Measurements from ENCODE around the gene RSPO3. TPM values are rescaled to one million over a fixed set of nuclear protein-coding genes. Genes with fewer than 3 reads are reported as not detected.

Gene RSPO3
- total and polyA plus RNA-seq, 4 donors = 1.4 to 3.5 (median 1.6) TPM

GRCh38 chr6:127080081-127080480 is 38.4 kb upstream of the RSPO3 start:
- H3K9ac ChIP-seq (ENCODE audit: low read depth in 1 of 2, low read length in 2 of 2) = no peak overlapping the region
- WGBS = 77% methylated on average over 3 of the region's 3 CpGs
- H3K9me3 ChIP-seq (ENCODE audit: control insufficient read depth in 4 of 4, low read length in 3 of 4) = no peaks in the 10 kb centered on the region
- H3K27me3 ChIP-seq (ENCODE audit: control insufficient read depth in 4 of 4, insufficient read depth in 4 of 4, low read length in 3 of 4) = peaks cover 0 to 2% (median under 1%) of the 10 kb centered on the region in 4 donors
- TF ChIP-seq, protein P1, sequence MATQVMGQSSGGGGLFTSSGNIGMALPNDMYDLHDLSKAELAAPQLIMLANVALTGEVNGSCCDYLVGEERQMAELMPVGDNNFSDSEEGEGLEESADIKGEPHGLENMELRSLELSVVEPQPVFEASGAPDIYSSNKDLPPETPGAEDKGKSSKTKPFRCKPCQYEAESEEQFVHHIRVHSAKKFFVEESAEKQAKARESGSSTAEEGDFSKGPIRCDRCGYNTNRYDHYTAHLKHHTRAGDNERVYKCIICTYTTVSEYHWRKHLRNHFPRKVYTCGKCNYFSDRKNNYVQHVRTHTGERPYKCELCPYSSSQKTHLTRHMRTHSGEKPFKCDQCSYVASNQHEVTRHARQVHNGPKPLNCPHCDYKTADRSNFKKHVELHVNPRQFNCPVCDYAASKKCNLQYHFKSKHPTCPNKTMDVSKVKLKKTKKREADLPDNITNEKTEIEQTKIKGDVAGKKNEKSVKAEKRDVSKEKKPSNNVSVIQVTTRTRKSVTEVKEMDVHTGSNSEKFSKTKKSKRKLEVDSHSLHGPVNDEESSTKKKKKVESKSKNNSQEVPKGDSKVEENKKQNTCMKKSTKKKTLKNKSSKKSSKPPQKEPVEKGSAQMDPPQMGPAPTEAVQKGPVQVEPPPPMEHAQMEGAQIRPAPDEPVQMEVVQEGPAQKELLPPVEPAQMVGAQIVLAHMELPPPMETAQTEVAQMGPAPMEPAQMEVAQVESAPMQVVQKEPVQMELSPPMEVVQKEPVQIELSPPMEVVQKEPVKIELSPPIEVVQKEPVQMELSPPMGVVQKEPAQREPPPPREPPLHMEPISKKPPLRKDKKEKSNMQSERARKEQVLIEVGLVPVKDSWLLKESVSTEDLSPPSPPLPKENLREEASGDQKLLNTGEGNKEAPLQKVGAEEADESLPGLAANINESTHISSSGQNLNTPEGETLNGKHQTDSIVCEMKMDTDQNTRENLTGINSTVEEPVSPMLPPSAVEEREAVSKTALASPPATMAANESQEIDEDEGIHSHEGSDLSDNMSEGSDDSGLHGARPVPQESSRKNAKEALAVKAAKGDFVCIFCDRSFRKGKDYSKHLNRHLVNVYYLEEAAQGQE (IDR thresholded peaks at IDR 0.05) = no peak
- no peak for TF ChIP-seq CTCF (IDR thresholded peaks at IDR 0.05; ENCODE audit: low read depth, low read length, missing input control)
- TF ChIP-seq HNF4G (IDR thresholded peaks at IDR 0.05) = no peak
- TF ChIP-seq EGR1 (IDR thresholded peaks at IDR 0.05; ENCODE audit: low read depth in 2 of 2) = no peak
- no peak for TF ChIP-seq RAD21 (IDR thresholded peaks at IDR 0.05)
- TF ChIP-seq HNF4A (conservative IDR thresholded peaks at IDR 0.05) = no peak
- TF ChIP-seq NR2F2 (IDR thresholded peaks at IDR 0.05) = no peak
- TF ChIP-seq SP1 (IDR thresholded peaks at IDR 0.05) = no peak
- no peak for TF ChIP-seq RXRA (IDR thresholded peaks at IDR 0.05)
- TF ChIP-seq FOXA1 (IDR thresholded peaks at IDR 0.05) = no peak
- TF ChIP-seq JUND (IDR thresholded peaks at IDR 0.05) = no peak
- TF ChIP-seq YY1 (IDR thresholded peaks at IDR 0.05) = no peak
- TF ChIP-seq FOXA2 (IDR thresholded peaks at IDR 0.05) = no peak
- no peak for TF ChIP-seq TAF1 (conservative IDR thresholded peaks at IDR 0.05)
- TF ChIP-seq, protein P2, sequence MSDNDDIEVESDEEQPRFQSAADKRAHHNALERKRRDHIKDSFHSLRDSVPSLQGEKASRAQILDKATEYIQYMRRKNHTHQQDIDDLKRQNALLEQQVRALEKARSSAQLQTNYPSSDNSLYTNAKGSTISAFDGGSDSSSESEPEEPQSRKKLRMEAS (IDR thresholded peaks at IDR 0.05) = no peak
- TF ChIP-seq ATF3 (IDR thresholded peaks at IDR 0.05) = no peak
- TF ChIP-seq GABPA (IDR thresholded peaks at IDR 0.05 in 1 of 2, conservative IDR thresholded peaks at IDR 0.05 in 1 of 2) = no peak
- TF ChIP-seq, protein P3, sequence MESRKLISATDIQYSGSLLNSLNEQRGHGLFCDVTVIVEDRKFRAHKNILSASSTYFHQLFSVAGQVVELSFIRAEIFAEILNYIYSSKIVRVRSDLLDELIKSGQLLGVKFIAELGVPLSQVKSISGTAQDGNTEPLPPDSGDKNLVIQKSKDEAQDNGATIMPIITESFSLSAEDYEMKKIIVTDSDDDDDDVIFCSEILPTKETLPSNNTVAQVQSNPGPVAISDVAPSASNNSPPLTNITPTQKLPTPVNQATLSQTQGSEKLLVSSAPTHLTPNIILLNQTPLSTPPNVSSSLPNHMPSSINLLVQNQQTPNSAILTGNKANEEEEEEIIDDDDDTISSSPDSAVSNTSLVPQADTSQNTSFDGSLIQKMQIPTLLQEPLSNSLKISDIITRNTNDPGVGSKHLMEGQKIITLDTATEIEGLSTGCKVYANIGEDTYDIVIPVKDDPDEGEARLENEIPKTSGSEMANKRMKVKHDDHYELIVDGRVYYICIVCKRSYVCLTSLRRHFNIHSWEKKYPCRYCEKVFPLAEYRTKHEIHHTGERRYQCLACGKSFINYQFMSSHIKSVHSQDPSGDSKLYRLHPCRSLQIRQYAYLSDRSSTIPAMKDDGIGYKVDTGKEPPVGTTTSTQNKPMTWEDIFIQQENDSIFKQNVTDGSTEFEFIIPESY (IDR thresholded peaks at IDR 0.05) = no peak
- no peak overlapping the region for H3K4me3 ChIP-seq (ENCODE audit: low read depth in 1 of 3, low read length in 3 of 3)
- DNase-seq (ENCODE audit: low spot score) = no peak
- H3K27ac ChIP-seq (ENCODE audit: low read depth in 1 of 2, low read length in 2 of 2) = no peak overlapping the region
- no peaks in the 10 kb centered on the region for H3K36me3 ChIP-seq (ENCODE audit: control insufficient read depth in 4 of 4, insufficient read depth in 3 of 4, low read depth in 1 of 4, low read length in 3 of 4)
- no peaks in the 10 kb centered on the region for H3K4me1 ChIP-seq (ENCODE audit: control insufficient read depth in 4 of 4, insufficient read depth in 4 of 4, low read length in 3 of 4)
